A549 (cell line): ENCODE measurements around the gene LRRC72. TPM values are rescaled to one million over a fixed set of nuclear protein-coding genes. Genes with fewer than 3 reads are reported as not detected.

Source experiments
- ATAC-seq, 2 experiments: fragments of 200-7000 bp in 1 of 2; fragments of >200 bp in 1 of 2; cut with Nextera tagmentation in 1 of 2; cut with Tn5 transposase in 1 of 2; 3 replicates each; pipeline versions ENCODE4 v1.8.0 to v1.9.1; 2018 to 2020; ENCODE audit warnings: mild to moderate bottlenecking in 1 of 2, moderate library complexity in 1 of 2
- CTCF ChIA-PET: fragments of 300-600 bp; sonication (Branson Sonifier 250); formaldehyde crosslinking; extraction: SDS; loops from one replicate; lab custom pipeline; 2021; ENCODE audit warnings: antibody characterized with exemption, inconsistent platforms; lab: Yijun Ruan, JAX
- POLR2A ChIA-PET: fragments of 350-600 bp; formaldehyde crosslinking; extraction: SDS; loops from one replicate; lab custom pipeline; 2021; ENCODE audit warnings: antibody characterized with exemption, inconsistent platforms; lab: Yijun Ruan, JAX
- DNase-seq, 2 experiments: peaks; one replicate each; pipeline versions ENCODE4 v3.0.0 to v3.0.0-alpha.2; 2011 to 2016; ENCODE audit warnings: low read depth in 1 of 2, low spot score in 1 of 2
- FAIRE-seq: peaks from 2 replicates; lab custom pipeline; 2011; peaks lifted over from hg19 to GRCh38; lab: Jason Lieb, UNC
- H3K27ac ChIP-seq, 2 experiments: fragments of >200 bp; sonication (Bioruptor Twin); formaldehyde crosslinking; 3 replicates each; pipeline ENCODE4 v1.5.1; 2016 to 2017
- H3K4me1 ChIP-seq: fragments of >200 bp; sonication (Bioruptor Twin); formaldehyde crosslinking; 3 replicates; pipeline ENCODE4 v1.6.1; 2016
- H3K4me2 ChIP-seq: fragments of >200 bp; sonication (Bioruptor Twin); formaldehyde crosslinking; 3 replicates; pipeline ENCODE4 v1.6.1; 2016
- H3K4me3 ChIP-seq: fragments of >200 bp; sonication (Bioruptor Twin); formaldehyde crosslinking; 3 replicates; pipeline ENCODE4 v1.5.1; 2016
- H3K9me3 ChIP-seq: fragments of >200 bp; sonication (Bioruptor Twin); formaldehyde crosslinking; 3 replicates; pipeline ENCODE4 v1.6.1; 2016
- ATOH8 ChIP-seq: fragments of 250-450 bp; sonication (Bioruptor Pico); IDR thresholded peaks from 2 replicates; pipeline ENCODE4 v1.5.0; 2020; ENCODE audit warnings: low read depth, mild to moderate bottlenecking, moderate library complexity
- BCL3 ChIP-seq: fragments of >200 bp; sonication (Bioruptor Twin); formaldehyde crosslinking; IDR thresholded peaks from 3 replicates; pipeline ENCODE4 v1.6.1; 2016
- CHD4 ChIP-seq: fragments of 200-600 bp; sonication (generic); IDR thresholded peaks from 2 replicates; pipeline ENCODE4 v1.6.1; 2016; ENCODE audit warnings: antibody characterized with exemption, mild to moderate bottlenecking, borderline replicate concordance
- E2F6 ChIP-seq: IDR thresholded peaks from 2 replicates; pipeline ENCODE4 v1.6.1; 2012; ENCODE audit warnings: low read depth, borderline replicate concordance
- EHF ChIP-seq: fragments of 250-450 bp; sonication (Bioruptor Pico); IDR thresholded peaks from 2 replicates; pipeline ENCODE4 v1.5.0; 2020; ENCODE audit warnings: mild to moderate bottlenecking
- ELK1 ChIP-seq: fragments of 150-350 bp; IDR thresholded peaks from 2 replicates; pipeline ENCODE4 v1.6.1; 2014; ENCODE audit warnings: low read depth, mild to moderate bottlenecking, low read length
- HDAC2 ChIP-seq: fragments of 200-600 bp; sonication (generic); IDR thresholded peaks from 2 replicates; pipeline ENCODE4 v1.6.1; 2016
- HEYL ChIP-seq: fragments of 250-450 bp; sonication (Bioruptor Pico); IDR thresholded peaks from 2 replicates; pipeline ENCODE4 v1.8.0; 2021; ENCODE audit warnings: mild to moderate bottlenecking, moderate library complexity
- KDM1A ChIP-seq: fragments of 200-600 bp; sonication (generic); IDR thresholded peaks from 2 replicates; pipeline ENCODE4 v1.6.1; 2016; ENCODE audit warnings: low read depth, mild to moderate bottlenecking
- MAFK ChIP-seq: fragments of 450-650 bp; IDR thresholded peaks from 2 replicates; pipeline ENCODE4 v1.6.1; 2014; ENCODE audit not compliant: partially characterized antibody
- NPAS2 ChIP-seq: fragments of 250-450 bp; sonication (Bioruptor Pico); IDR thresholded peaks from 2 replicates; pipeline ENCODE4 v1.8.0; 2022; ENCODE audit warnings: mild to moderate bottlenecking, moderate library complexity, borderline replicate concordance
- REST ChIP-seq: fragments of 200-600 bp; sonication (generic); IDR thresholded peaks from 2 replicates; pipeline ENCODE4 v1.6.1; 2016; ENCODE audit warnings: antibody characterized with exemption, mild to moderate bottlenecking, moderate library complexity
- SMC3 ChIP-seq: fragments of >200 bp; sonication (Bioruptor Twin); formaldehyde crosslinking; IDR thresholded peaks from 3 replicates; pipeline ENCODE4 v1.6.1; 2018; ENCODE audit warnings: inconsistent platforms
- USF2 ChIP-seq: fragments of 450-650 bp; IDR thresholded peaks from 2 replicates; pipeline ENCODE4 v1.6.1; 2014; ENCODE audit warnings: antibody characterized with exemption
- ZC3H11A ChIP-seq: fragments of 450-650 bp; IDR thresholded peaks from 2 replicates; pipeline ENCODE4 v1.6.1; 2014; ENCODE audit warnings: antibody characterized with exemption, mild to moderate bottlenecking
- ZFP36 ChIP-seq: fragments of 450-650 bp; IDR thresholded peaks from 2 replicates; pipeline ENCODE4 v1.6.1; 2014; ENCODE audit warnings: borderline replicate concordance; ENCODE audit not compliant: partially characterized antibody
- WGBS: methylation state at CpG from one replicate; pipeline ENCODE4 v1.1.6; 2017; ENCODE audit errors: missing lambda C conversion rate; 5-methylcytosine and 5-hydroxymethylcytosine counted together
- polyA plus RNA-seq, 4 experiments: library from polyadenylated mRNA; depleted of rRNA in 3 of 4; stranded (reverse); fragments of >200 nt; fragmentation: RNase III in 1 of 4; extraction: RNeasy Plus Mini Kit Qiagen cat#74134 plus additional on column Dnase treatment in 1 of 4; gene quantifications; 2 replicates in 3 of 4; 3 replicates in 1 of 4; pipeline ENCODE4 v1.2.3, GENCODE V29; 2011 to 2017

Gene LRRC72
- polyA plus RNA-seq, 2 of the 4 experiments (the other 2 are of a cell fraction): not detected

- Histone ChIP-seq H3K9me3 (no peaks in the 10 kb centered on the region), H3K27ac (no peak overlapping the region), H3K4me2 (no peak overlapping the region), H3K4me3 (no peak overlapping the region), H3K4me1 (no peaks in the 10 kb centered on the region)
- TF ChIP-seq MAFK (no peak), HDAC2 (no peak), ELK1 (no peak), KDM1A (no peak), REST (no peak), ATOH8 (CRISPR knock-in tag) (no peak), USF2 (no peak), NPAS2 (CRISPR knock-in tag) (no peak), ZC3H11A (no peak), BCL3 (no peak), E2F6 (no peak), ZFP36 (no peak), HEYL (CRISPR knock-in tag) (no peak), SMC3 (no peak)
- DNase-seq (no peak), ATAC-seq (no peak), FAIRE-seq (no peak)
- CTCF ChIA-PET: interaction anchor here (0.7 to 1.2 kb wide), 2 partner anchors 9 to 17 kb away, joined by 3 read pairs; no protein-coding TSS in a partner anchor
- 18% methylated on average over 2 of the region's 2 CpGs for WGBS
- POLR2A ChIA-PET: no interaction called here
Measured at GRCh38 chr7:16542401-16542800, 15.8 kb downstream of the LRRC72 start.

- POLR2A ChIA-PET: no interaction called here
- no peak overlapping the region for H3K4me3 ChIP-seq
- H3K4me2 ChIP-seq: no peak overlapping the region
- DNase-seq: no peak
- no peak for FAIRE-seq
- ATAC-seq: no peak
- H3K27ac ChIP-seq: no peak overlapping the region
- CTCF ChIA-PET: no interaction called here
- TF ChIP-seq CHD4 (no peak), EHF (CRISPR knock-in tag) (no peak)
- 17% methylated on average over 2 of the region's 2 CpGs for WGBS
- no peaks in the 10 kb centered on the region for H3K9me3 ChIP-seq
- H3K4me1 ChIP-seq: no peaks in the 10 kb centered on the region
Measured at GRCh38 chr7:16543456-16543855, 16.8 kb downstream of the LRRC72 start.
